ENCODE measurements around the gene NPIPA5.
"Not testable (repeated sequence)": the region's sequence is repeated elsewhere in the genome, so short reads cannot be mapped to it uniquely, and the experiment has no call there.

Gene NPIPA5

GRCh38 chr16:15378194-15378593 lies at the start of gene NPIPA5:
NPIPA5 (minus strand) TSS chr16:15378294; CDS start chr16:15378294, 0 bp downstream.
- DNase-seq (ENCODE audit: low spot score); in situ Hi-C loops (cut with MboI; ENCODE audit: low pct_unique_long_range_greater_than_20kb, low sequenced_read_pairs, unreplicated experiment): not testable (repeated sequence)

- TF ChIP-seq, protein P1, sequence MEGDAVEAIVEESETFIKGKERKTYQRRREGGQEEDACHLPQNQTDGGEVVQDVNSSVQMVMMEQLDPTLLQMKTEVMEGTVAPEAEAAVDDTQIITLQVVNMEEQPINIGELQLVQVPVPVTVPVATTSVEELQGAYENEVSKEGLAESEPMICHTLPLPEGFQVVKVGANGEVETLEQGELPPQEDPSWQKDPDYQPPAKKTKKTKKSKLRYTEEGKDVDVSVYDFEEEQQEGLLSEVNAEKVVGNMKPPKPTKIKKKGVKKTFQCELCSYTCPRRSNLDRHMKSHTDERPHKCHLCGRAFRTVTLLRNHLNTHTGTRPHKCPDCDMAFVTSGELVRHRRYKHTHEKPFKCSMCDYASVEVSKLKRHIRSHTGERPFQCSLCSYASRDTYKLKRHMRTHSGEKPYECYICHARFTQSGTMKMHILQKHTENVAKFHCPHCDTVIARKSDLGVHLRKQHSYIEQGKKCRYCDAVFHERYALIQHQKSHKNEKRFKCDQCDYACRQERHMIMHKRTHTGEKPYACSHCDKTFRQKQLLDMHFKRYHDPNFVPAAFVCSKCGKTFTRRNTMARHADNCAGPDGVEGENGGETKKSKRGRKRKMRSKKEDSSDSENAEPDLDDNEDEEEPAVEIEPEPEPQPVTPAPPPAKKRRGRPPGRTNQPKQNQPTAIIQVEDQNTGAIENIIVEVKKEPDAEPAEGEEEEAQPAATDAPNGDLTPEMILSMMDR (IDR thresholded peaks at IDR 0.05; ENCODE audit: extremely low read depth, insufficient read depth, missing control alignments), result peak; percentile 66
- in situ Hi-C loops (cut with MboI; ENCODE audit: low pct_unique_long_range_greater_than_20kb, low sequenced_read_pairs, unreplicated experiment), result loop anchor here (25.0 kb wide), 1 partner anchor 285 kb away; no protein-coding TSS in a partner anchor
- peak; percentile 51 for DNase-seq (ENCODE audit: low spot score)
Measured at GRCh38 chr16:15427648-15428239, 49.6 kb upstream of the NPIPA5 start.

- TF ChIP-seq, protein P1 (IDR thresholded peaks at IDR 0.05; ENCODE audit: extremely low read depth, insufficient read depth, missing control alignments), result no peak
- DNase-seq (ENCODE audit: low spot score), result no peak
- in situ Hi-C loops (cut with MboI; ENCODE audit: low pct_unique_long_range_greater_than_20kb, low sequenced_read_pairs, unreplicated experiment), result loop anchor here (25.0 kb wide), 1 partner anchor 286 kb away; no protein-coding TSS in a partner anchor
Measured at GRCh38 chr16:15426796-15427195, 48.7 kb upstream of the NPIPA5 start.

DNA sequence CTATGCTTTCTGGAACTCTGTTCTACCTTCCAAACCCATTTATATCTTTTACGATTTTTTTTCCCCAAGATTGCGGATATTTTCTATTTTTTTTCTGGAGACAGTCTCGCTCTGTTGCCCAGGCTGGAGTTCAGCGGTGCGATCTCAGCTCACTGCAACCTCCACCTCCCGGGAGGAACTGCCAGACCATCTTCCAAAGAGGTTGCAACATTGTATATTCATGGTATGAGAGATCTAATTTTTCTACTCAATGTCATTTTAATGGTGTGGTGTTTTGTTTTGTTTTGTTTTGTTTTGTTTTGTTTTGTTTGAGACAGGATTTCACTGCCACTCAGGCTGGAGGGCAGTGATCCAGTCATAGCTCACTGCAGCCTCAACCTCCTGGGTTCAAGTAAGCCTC lies 47.8 kb upstream of the NPIPA5 start:
- no peak for DNase-seq (ENCODE audit: low spot score)
- TF ChIP-seq, protein P1 (IDR thresholded peaks at IDR 0.05; ENCODE audit: extremely low read depth, insufficient read depth, missing control alignments), result no peak
- in situ Hi-C loops (cut with MboI; ENCODE audit: low pct_unique_long_range_greater_than_20kb, low sequenced_read_pairs, unreplicated experiment), result loop anchor here (25.0 kb wide), 1 partner anchor 286 kb away; no protein-coding TSS in a partner anchor

DNA sequence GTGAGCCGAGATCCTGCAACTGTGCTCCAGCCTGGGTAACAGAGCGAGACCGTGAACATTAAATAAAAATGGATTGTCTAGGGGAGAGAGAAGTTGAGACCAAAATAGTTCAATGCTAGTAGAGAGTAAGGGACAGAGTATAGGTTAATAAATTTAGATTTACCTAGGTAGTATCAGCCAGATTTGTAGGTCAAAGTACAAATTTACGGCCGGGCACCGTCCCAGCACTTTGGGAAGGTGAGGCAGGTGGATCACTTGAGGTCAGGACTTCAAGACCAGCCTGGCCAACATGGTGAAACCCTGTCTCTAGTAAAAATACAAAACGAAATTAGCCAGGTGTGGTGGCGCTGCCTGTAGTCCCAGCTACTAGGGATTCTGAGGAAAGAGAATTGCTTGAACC lies 44.1 kb upstream of the NPIPA5 start:
- DNase-seq (ENCODE audit: low spot score), result no peak
- in situ Hi-C loops (cut with MboI; ENCODE audit: low pct_unique_long_range_greater_than_20kb, low sequenced_read_pairs, unreplicated experiment), result no loop called here
- TF ChIP-seq, protein P1 (IDR thresholded peaks at IDR 0.05; ENCODE audit: extremely low read depth, insufficient read depth, missing control alignments), result no peak

DNA sequence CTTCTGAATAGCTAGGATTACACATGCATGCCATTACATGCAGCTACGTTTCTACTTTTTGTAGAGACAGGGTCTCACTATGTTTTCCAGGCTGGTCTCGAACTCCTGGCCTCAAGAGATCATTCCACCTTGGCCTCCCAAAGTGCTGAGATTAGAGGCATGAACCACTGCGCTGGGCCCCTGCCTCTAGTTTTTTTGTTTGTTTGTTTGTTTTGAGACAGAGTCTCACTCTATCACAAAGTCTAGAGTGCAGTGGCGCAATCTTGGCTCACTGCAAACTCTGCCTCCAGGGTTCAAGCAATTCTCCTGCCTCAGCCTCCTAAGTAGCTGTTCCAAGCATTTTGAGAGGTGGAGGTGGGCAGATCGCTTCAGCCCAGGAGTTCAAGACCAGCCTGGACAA lies 43.6 kb upstream of the NPIPA5 start:
- in situ Hi-C loops (cut with MboI; ENCODE audit: low pct_unique_long_range_greater_than_20kb, low sequenced_read_pairs, unreplicated experiment); DNase-seq (ENCODE audit: low spot score): not testable (repeated sequence)

DNA sequence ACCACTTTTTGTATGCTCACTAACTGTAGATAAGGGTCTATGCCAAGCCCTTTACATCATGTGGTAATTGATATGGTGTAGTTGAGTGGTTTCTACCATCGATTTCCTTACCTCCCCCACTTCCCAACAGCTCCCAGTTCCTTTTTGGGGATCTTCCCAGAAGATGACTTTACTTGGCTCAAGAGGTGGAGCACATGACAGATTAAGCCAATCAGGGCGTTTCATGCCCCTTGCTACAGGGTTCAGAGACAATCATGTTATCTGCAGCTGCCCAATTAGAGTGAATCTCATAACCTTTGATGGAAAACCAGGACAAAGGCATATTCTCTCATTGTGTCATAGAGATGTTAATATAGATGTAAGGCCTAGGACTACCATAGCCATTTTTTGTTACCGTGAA lies 40.1 kb upstream of the NPIPA5 start:
- DNase-seq (ENCODE audit: low spot score), result no peak
- TF ChIP-seq, protein P1 (IDR thresholded peaks at IDR 0.05; ENCODE audit: extremely low read depth, insufficient read depth, missing control alignments), result no peak
- in situ Hi-C loops (cut with MboI; ENCODE audit: low pct_unique_long_range_greater_than_20kb, low sequenced_read_pairs, unreplicated experiment), result no loop called here

- DNase-seq (ENCODE audit: low spot score), result no peak
- TF ChIP-seq, protein P1 (IDR thresholded peaks at IDR 0.05; ENCODE audit: extremely low read depth, insufficient read depth, missing control alignments), result no peak
- in situ Hi-C loops (cut with MboI; ENCODE audit: low pct_unique_long_range_greater_than_20kb, low sequenced_read_pairs, unreplicated experiment), result no loop called here
Measured at GRCh38 chr16:15417197-15417596, 39.1 kb upstream of the NPIPA5 start.
